GM10266 (cell line): ENCODE measurements around the gene AGO3.

Experiments
- DNase-seq: peaks from one replicate; pipeline ENCODE4 v3.0.0; 2012; ENCODE audit errors: extremely low spot score
- TF ChIP-seq, protein P1 (sequence below): IDR thresholded peaks from 2 replicates; pipeline ENCODE4 v1.5.1; 2012; ENCODE audit warnings: mild to moderate bottlenecking, low read depth; ENCODE audit not compliant: control insufficient read depth, insufficient read depth; ENCODE audit errors: missing control alignments

The AGO3 gene

DNA sequence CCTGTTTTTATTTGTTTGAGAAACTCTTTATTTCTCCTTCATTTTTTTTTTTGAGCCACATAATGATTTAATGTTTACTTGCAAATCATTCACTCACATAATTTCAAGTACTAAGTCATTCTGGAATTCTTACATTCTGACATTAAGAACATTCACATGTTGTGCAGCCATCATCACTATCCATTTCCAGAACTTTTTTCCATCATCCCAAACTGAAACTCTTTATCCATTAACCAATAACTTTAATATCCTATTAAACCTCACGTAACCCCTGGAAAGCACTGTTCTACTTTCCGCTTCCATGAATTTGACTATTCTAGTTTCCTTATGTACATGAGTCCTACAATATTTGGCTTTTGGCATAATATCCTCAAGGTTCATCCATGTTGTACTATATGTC is 100.5 kb downstream of the AGO3 start:
- no peak for DNase-seq
- TF ChIP-seq, protein P1, sequence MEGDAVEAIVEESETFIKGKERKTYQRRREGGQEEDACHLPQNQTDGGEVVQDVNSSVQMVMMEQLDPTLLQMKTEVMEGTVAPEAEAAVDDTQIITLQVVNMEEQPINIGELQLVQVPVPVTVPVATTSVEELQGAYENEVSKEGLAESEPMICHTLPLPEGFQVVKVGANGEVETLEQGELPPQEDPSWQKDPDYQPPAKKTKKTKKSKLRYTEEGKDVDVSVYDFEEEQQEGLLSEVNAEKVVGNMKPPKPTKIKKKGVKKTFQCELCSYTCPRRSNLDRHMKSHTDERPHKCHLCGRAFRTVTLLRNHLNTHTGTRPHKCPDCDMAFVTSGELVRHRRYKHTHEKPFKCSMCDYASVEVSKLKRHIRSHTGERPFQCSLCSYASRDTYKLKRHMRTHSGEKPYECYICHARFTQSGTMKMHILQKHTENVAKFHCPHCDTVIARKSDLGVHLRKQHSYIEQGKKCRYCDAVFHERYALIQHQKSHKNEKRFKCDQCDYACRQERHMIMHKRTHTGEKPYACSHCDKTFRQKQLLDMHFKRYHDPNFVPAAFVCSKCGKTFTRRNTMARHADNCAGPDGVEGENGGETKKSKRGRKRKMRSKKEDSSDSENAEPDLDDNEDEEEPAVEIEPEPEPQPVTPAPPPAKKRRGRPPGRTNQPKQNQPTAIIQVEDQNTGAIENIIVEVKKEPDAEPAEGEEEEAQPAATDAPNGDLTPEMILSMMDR: no peak

DNA sequence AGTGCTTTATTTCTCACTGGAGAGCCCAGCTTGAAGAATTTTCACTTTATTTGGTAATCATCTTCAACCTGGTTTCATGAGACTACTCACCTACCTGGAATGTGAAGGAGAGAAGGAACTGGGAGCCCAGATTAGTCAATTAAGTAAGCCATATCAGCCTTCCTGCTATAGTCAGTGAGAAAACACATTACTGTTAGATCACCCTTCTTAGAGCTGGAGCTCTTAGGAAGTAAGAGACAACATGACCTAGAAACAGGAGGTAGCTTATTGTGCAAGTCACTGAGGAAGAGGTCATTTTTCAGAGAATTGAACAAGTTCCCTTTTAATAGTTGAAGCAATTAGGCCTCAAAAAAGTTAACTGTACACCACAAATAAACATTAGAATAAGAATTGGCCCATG is 103.8 kb downstream of the AGO3 start:
- no peak for DNase-seq
- TF ChIP-seq, protein P1: no peak

DNA sequence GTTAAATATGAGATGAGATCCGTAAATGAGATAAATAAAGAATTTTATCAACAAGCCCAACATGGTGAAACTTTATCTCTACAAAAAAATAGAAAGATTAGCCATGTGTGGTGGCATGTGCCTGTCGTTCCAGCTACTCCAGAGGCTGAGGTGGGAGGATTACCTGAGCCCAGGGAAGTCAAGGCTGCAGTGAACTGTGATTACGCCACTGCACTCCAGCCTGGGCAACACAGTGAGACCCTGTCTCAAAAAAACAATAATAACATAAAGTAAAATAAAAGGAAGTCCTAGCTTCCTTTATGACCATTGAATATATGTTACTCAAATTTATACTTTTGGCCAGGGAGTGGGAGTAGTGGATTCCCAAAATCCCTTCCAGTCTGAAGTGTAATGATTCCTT is 104.2 kb downstream of the AGO3 start:
- no peak for DNase-seq
- TF ChIP-seq, protein P1: no peak

DNA sequence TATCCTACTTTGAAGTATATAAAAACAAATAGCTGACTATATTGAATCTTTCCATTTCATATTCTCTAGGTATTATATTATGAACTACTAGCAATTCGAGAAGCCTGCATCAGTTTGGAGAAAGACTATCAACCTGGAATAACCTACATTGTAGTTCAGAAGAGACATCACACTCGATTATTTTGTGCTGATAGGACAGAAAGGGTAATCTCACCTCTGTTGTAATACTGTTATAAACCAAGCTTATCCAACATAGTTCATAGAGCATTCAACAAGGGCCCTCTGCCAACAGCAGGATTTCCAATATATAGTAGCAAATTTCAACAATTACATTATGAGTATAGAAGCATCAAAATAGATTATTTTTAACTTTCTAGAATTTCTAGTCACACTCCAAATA is 109.3 kb downstream of the AGO3 start:
- TF ChIP-seq, protein P1: no peak
- DNase-seq: no peak

DNA sequence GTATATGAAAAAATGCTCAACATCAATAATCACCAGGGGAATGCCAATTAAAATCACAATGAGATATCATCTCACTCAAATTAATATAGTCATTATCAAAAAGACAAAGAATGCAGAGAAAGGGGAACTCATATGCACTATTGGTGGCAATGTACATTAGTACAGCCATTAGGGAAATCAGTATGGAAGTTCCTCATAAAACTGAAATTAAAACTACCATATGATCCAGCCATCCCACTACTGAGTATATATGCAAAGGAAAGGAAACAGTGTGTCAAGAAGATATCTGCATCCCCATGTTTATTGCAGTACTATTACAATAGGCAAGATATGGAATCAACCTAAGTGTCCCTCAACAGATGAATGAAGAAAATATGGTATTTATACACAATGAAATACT is 120.9 kb downstream of the AGO3 start:
- DNase-seq: no peak
- TF ChIP-seq, protein P1: no peak

DNA sequence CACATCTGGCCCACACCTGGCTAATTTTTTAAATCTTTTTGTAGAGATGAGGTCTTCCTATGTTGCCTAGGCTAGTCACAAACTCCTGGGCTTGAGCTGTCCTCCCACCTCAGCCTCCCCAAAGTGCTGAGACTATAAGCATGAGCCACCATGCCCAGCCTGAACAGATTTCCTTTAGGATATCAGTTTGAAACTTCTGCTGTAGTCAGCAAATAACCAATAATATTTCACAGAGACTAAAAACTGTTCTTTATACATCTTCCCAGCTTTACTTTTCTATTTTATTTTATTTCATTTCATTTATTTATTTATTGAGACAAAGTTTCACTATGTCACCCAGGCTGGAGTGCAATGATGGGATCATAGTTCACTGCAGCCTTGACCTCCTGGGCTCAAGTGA is 123.1 kb downstream of the AGO3 start:
- TF ChIP-seq, protein P1: no peak
- no peak for DNase-seq

DNA sequence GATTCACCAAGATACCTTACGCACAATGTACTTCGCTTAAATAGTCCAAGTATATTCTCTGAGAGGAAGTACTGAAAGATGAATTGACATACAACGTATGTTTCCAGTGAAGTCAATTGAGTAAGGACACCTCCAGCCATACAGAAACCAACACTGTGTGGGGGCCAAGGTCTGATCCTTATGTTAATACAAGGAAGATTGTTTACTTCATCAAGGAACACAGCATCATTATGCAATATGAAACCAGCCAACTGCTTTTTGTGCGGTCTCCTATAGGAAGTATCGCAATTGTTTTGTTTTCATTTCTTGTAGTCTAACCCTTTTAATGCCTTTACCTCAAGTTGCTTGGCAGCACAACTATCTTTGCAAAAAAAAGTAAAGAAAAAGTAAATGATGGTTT is 124.8 kb downstream of the AGO3 start:
- no peak for DNase-seq
- TF ChIP-seq, protein P1: no peak
